HEK293T (cell line): ENCODE data around the gene CHKA.

Experiments used
- CTCF ChIA-PET: fragments of 350-600 bp; formaldehyde crosslinking; extraction: SDS; loops from one replicate; lab custom pipeline; 2021; ENCODE audit warnings: antibody characterized with exemption, inconsistent platforms; lab: Yijun Ruan, JAX
- POLR2A ChIA-PET: fragments of 350-600 bp; formaldehyde crosslinking; extraction: SDS; loops from one replicate; lab custom pipeline; 2020; ENCODE audit warnings: antibody characterized with exemption, inconsistent platforms; lab: Yijun Ruan, JAX
- DNase-seq: peaks from one replicate; pipeline ENCODE4 v3.0.0; 2012; ENCODE audit warnings: mixed read lengths; ENCODE audit errors: extremely low spot score
- ARNT ChIP-seq: fragments of 450-650 bp; IDR thresholded peaks from 2 replicates; pipeline ENCODE4 v1.6.1; 2017; ENCODE audit warnings: mild to moderate bottlenecking
- BHLHE40 ChIP-seq: fragments of 450-650 bp; IDR thresholded peaks from 2 replicates; pipeline ENCODE4 v1.6.1; 2016; ENCODE audit warnings: mild to moderate bottlenecking, moderate library complexity, borderline replicate concordance
- CTBP1 ChIP-seq: fragments of 450-650 bp; IDR thresholded peaks from 2 replicates; pipeline ENCODE4 v1.6.1; 2016; ENCODE audit warnings: borderline replicate concordance
- ELF4 ChIP-seq: fragments of 450-650 bp; IDR thresholded peaks from 2 replicates; pipeline ENCODE4 v1.6.1; 2017; ENCODE audit warnings: antibody characterized with exemption
- FOXA1 ChIP-seq: fragments of 450-650 bp; IDR thresholded peaks from 2 replicates; pipeline ENCODE4 v1.6.1; 2016; ENCODE audit warnings: mild to moderate bottlenecking
- FOXK2 ChIP-seq: fragments of 450-650 bp; IDR thresholded peaks from 2 replicates; pipeline ENCODE4 v1.6.1; 2016; ENCODE audit warnings: mild to moderate bottlenecking
- FOXM1 ChIP-seq: fragments of 450-650 bp; IDR thresholded peaks from 2 replicates; pipeline ENCODE4 v1.6.1; 2017; ENCODE audit warnings: mild to moderate bottlenecking, borderline replicate concordance
- HDGF ChIP-seq: fragments of 450-650 bp; IDR thresholded peaks from 2 replicates; pipeline ENCODE4 v1.6.1; 2017; ENCODE audit warnings: antibody characterized with exemption, borderline replicate concordance
- L3MBTL2 ChIP-seq: fragments of 450-650 bp; conservative IDR thresholded peaks from 2 replicates; pipeline ENCODE4 v1.6.1; 2016; ENCODE audit warnings: mild to moderate bottlenecking
- LEF1 ChIP-seq: fragments of 450-650 bp; IDR thresholded peaks from 2 replicates; pipeline ENCODE4 v1.6.1; 2017; ENCODE audit warnings: mild to moderate bottlenecking, borderline replicate concordance
- NFRKB ChIP-seq: fragments of 450-650 bp; IDR thresholded peaks from 2 replicates; pipeline ENCODE4 v1.6.1; 2016; ENCODE audit warnings: mild to moderate bottlenecking, moderate library complexity
- SP1 ChIP-seq: fragments of 450-650 bp; IDR thresholded peaks from 2 replicates; pipeline ENCODE4 v1.6.1; 2017
- SUZ12 ChIP-seq: fragments of 450-650 bp; IDR thresholded peaks from 2 replicates; pipeline ENCODE4 v1.6.1; 2016; ENCODE audit warnings: mild to moderate bottlenecking
- TARDBP ChIP-seq: fragments of 450-650 bp; IDR thresholded peaks from 2 replicates; pipeline ENCODE4 v1.6.1; 2016
- ZNF384 ChIP-seq: fragments of 450-650 bp; IDR thresholded peaks from 2 replicates; pipeline ENCODE4 v1.6.1; 2016
- TF ChIP-seq, protein P1 (sequence below): fragments of 450-650 bp; IDR thresholded peaks from 2 replicates; pipeline ENCODE4 v1.6.1; 2016

The CHKA gene

DNA sequence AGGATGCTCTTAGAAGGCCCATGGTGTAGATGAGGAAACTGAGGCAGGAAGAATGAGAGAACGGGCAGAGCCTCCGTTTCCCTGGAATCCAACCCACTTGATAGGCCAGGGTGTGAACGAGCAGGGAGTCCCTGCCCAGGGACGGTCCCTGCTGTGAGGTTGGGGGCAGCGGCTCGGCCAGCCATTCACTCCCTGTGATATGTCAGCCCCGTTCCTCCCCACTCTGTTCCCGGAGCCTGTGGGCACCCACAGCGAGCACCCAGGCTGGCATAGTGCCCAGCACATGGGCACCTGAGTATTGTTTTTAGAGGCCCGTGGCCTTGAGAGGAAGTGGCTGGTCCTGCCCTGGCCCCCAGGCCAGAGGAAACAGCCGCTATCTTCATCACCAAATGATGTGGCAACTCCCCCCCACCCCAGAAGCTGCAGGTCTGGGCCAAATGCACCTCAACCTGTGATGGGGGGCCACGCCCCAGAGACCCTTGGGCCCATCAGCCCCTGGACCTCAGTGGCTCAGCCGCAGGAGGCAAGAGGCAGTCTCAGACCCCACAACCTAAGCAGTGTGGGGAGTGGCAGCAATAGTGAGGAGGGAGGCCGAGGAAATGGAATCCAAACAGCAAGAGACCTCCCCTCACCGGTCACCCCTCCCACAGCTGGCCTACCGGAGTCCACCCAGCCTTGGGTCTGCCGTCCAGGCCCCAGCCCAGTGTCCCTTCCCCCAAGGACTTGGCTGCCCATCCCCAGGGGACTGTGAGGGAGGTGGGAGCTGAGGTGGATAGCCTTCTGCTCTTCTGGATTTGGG lies 108.9 kb downstream of the CHKA start:
- POLR2A ChIA-PET: interaction anchor here (1.0 kb wide), 1 partner anchor 16 kb away, joined by 3 read pairs; no protein-coding TSS in a partner anchor
- CTCF ChIA-PET: no interaction called here
- no peak for TF ChIP-seq HDGF
- DNase-seq: no peak

DNA sequence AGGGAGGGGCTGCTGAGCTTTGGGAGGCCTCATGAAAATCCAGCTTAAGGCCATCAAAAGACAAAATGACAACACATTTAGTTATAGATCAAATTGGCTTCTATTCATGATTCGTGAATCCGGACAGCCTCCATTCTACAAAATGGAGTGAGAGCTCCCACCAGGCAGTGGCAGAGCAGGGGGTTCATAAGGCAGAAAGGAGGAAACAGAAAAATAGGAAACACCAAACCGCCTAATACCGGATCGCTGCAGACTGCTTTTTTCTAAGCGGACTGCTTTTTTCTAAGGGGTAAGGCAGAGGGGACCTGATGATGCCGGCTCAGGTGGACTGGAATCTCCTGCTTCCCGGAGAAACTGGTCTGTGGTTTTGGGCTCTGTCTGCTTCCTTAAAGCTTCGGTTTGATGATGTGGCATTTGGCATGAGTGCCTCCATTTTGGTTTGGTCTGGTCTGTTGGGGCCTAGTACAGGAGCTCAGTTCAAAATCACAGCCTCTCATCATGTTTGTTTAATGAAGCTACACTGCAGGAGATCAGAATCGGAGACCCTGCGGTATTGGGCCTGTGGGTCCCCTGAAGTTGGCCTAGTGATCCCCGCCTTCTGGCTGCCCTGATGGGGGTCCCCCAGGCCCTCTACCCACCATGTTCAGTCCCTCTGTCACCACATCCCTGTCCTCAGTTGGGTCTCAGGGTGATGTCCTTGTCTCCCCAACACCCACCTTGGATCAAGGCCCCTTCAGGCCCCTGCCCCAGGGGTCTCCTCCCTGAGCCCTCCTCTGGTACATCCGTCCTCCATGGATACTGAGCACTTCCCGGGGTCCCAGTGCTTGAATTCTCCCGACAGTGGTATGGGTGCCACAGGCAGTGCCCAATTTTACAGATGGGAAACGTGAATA lies 109.9 kb downstream of the CHKA start:
- CTCF ChIA-PET: interaction anchor here (0.6 kb wide), 1 partner anchor 8 kb away, joined by 3 read pairs; no protein-coding TSS in a partner anchor
- POLR2A ChIA-PET: interaction anchor here (0.9 to 1.3 kb wide), 2 partner anchors 8 to 12 kb away, joined by 3 to 6 read pairs; no protein-coding TSS in a partner anchor
- DNase-seq: no peak
- TF ChIP-seq FOXM1 (no peak), ELF4 (no peak), HDGF (no peak), NFRKB (no peak), L3MBTL2 (no peak), LEF1 (no peak), BHLHE40 (no peak), TARDBP (no peak), ARNT (no peak), ZNF384 (no peak), SUZ12 (no peak), FOXA1 (no peak), SP1 (no peak), FOXK2 (no peak), CTBP1 (no peak)
- TF ChIP-seq, protein P1, sequence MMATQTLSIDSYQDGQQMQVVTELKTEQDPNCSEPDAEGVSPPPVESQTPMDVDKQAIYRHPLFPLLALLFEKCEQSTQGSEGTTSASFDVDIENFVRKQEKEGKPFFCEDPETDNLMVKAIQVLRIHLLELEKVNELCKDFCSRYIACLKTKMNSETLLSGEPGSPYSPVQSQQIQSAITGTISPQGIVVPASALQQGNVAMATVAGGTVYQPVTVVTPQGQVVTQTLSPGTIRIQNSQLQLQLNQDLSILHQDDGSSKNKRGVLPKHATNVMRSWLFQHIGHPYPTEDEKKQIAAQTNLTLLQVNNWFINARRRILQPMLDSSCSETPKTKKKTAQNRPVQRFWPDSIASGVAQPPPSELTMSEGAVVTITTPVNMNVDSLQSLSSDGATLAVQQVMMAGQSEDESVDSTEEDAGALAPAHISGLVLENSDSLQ: no peak

DNA sequence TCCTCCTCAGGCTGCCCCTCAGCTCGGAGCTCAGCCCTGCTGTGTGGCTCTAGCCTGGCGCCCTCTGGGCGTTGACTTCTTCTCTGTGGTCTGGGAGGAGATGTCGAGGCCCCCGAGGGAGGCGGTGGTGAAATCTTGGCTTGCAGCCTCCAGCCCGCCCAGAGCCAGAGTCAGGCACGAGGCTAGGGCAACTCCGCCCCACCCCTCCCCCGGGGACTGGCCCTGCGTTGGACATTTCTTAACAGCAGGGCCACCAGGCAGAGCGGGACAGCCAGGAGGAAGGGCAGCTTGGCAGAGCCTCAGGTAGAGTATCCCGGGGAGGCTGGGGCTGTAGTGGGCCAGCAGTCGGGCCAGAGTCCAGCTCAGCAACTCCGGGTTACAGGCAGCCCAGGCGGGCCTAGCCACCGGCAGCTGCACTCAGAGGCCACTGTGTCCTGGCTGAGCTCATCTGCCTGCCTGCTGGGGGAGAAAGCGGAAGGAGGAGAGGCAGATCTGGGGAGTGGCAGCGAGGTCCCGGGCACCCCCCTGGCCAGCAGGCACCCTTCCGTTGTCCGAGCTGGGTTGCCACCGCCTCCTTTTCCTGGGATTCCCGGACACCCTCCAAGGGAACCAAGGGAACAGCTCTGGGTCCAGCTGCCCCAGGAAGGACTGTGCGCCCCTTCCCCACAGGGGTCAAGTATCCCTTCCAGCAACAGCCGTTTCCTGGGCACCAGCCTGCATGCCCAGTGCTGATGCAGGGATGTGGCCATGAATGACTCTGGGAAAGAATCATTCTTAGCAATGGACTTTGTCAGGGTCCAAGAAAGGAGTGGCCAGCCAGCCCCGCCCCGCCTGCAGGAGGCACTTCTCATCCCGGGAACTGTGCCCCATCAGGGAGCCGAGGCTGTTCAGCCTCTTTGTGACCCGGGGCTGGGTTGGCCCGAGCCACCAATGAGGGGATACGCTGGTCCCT lies 110.8 kb downstream of the CHKA start, which contains the start of gene ALDH3B1:
Gene ALDH3B1 (plus strand): TSS at position 238 of the 952 bp plus-strand sequence. CDS start 4,971 bp downstream, outside the sequence.
- ChIA-PET POLR2A (interaction anchor here (0.9 to 1.5 kb wide), 5 partner anchors 9 to 56 kb away, joined by 3 to 6 read pairs (median 3); partner anchors contain the start of gene NDUFS8), CTCF (no interaction called here)
- DNase-seq: peak; percentile 44
- peak; percentile 64 for TF ChIP-seq L3MBTL2
- no peak for TF ChIP-seq HDGF

GRCh38 chr11:68009391-68010089 lies 111.6 kb downstream of the CHKA start:
- DNase-seq: no peak
- TF ChIP-seq, protein P1: no peak
- TF ChIP-seq ZNF384 (no peak), SP1 (no peak)
- ChIA-PET CTCF (no interaction called here), POLR2A (interaction anchor here (0.9 to 1.5 kb wide), 3 partner anchors 10 to 55 kb away, joined by 3 to 5 read pairs (median 3); partner anchors contain the start of gene NDUFS8)

DNA sequence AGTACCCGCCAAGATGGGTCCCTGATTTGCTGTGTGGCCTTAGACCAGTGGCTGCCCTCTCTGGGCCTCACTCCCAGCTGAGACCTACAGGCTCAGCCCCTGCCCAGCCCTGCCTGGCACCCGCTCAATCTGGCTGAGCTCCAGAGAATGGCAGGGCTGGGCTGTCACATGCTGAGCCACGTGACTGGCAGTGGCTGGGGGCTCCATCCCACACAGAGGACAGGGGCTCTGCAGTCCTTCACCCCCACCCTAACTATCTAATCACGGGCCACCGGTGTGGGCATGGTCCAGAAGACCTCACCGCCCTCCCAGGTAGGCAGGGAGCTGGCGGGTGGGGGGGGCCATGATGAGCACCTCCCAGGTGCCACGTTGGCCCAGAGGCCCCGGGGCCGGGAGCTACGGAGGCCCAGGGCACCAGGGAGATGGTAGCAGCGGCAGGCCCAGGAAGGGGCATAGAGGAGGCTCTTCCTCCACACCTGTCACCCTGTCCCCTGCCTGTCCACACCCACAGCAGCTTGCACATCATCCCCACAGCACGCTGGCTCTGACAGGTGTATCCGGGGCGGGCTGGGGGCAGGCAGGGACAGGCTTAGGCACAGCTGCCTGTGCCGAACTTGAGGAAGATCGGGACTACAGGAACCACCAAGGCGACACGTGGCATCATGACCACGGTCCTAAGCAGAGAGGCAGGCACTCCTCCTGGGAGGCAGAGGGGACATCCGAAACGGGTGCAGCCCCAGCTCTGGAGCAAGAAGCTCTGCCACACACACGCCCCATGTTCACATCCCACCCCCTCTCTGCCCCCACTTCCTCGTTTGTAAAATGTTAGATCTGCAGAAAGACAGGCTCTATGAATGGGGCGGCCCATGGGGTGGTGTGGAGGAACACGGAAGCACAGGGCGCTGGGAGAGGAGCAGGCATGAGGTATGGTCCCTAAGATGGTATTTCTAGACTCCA lies 112.5 kb downstream of the CHKA start:
- TF ChIP-seq FOXK2 (no peak), TARDBP (no peak)
- POLR2A ChIA-PET: interaction anchor here (1.0 kb wide), 1 partner anchor 10 kb away, joined by 3 read pairs; no protein-coding TSS in a partner anchor
- DNase-seq: no peak
- CTCF ChIA-PET: no interaction called here
